K562 (cell line): ENCODE data around the gene PKP1. TPM values are rescaled to one million over a fixed set of nuclear protein-coding genes. Genes with fewer than 3 reads are reported as not detected.
A peak's percentile ranks its signal among the peaks of the same experiment; 100 is the strongest.

Experiments used
- ATAC-seq: fragments of 200-7000 bp; cut with Tn5 transposase; 3 replicates; pipeline ENCODE4 v1.9.1; 2020; ENCODE audit warnings: moderate library complexity
- BruUV-seq: library from RNA; stranded (reverse); fragments of 400-500 nt; replicated peaks from 2 replicates; lab custom pipeline; 2021; lab: Mats Ljungman, UMichigan
- CTCF ChIA-PET: fragments of 300-600 bp; formaldehyde crosslinking; extraction: SDS; loops from one replicate; lab custom pipeline; 2021; ENCODE audit warnings: low intra/inter-chr PET ratio; lab: Yijun Ruan, JAX
- POLR2A ChIA-PET: fragments of 300-600, 350-650 bp; sonication (Branson Sonifier 250); formaldehyde crosslinking; extraction: SDS; loops from one replicate; lab custom pipeline; 2021; ENCODE audit warnings: antibody characterized with exemption, inconsistent platforms; lab: Yijun Ruan, JAX
- DNase-seq, 4 experiments: peaks; one replicate each; pipeline versions ENCODE4 v3.0.0 to v3.0.0-alpha.2; 2011 to 2018; ENCODE audit warnings: low spot score in 3 of 4, mixed read lengths in 3 of 4; ENCODE audit errors: extremely low read depth in 1 of 4
- FAIRE-seq: peaks from 2 replicates; lab custom pipeline; 2011; peaks lifted over from hg19 to GRCh38; lab: Jason Lieb, UNC
- H2AFZ ChIP-seq: 2 replicates; pipeline ENCODE4 v1.6.0; 2011; ENCODE audit warnings: low read depth, low read length, control low read depth, inconsistent platforms
- H3K27ac ChIP-seq: fragments of 200-600 bp; 3 replicates; pipeline ENCODE4 v1.8.0; 2011; ENCODE audit warnings: low read depth, mild to moderate bottlenecking, control low read depth, inconsistent platforms, low read length, moderate library complexity, mixed read lengths; ENCODE audit errors: extremely low read depth
- H3K27me3 ChIP-seq, 2 experiments: fragments of 300-600 bp in 1 of 2; 2 replicates in 1 of 2; 3 replicates in 1 of 2; pipeline versions ENCODE4 v1.6.0 to v1.8.0; 2011; ENCODE audit warnings: inconsistent platforms in 2 of 2, low read length in 2 of 2, mild to moderate bottlenecking in 1 of 2, mixed read lengths in 1 of 2, moderate library complexity in 1 of 2; ENCODE audit not compliant: control insufficient read depth in 2 of 2, insufficient read depth in 2 of 2
- H3K36me3 ChIP-seq: fragments of 300-600 bp; 3 replicates; pipeline ENCODE4 v1.8.0; 2011; ENCODE audit warnings: mild to moderate bottlenecking, low read length, inconsistent platforms; ENCODE audit not compliant: control insufficient read depth, insufficient read depth
- H3K4me1 ChIP-seq, 2 experiments: fragments of 200-600 bp in 1 of 2; replicated peaks in 1 of 2; 2 replicates in 1 of 2; 3 replicates in 1 of 2; pipeline versions ENCODE4 v1.5.1 to v1.8.0; 2011; ENCODE audit warnings: inconsistent platforms in 2 of 2, low read length in 2 of 2, mild to moderate bottlenecking in 1 of 2, mixed read lengths in 1 of 2, moderate library complexity in 1 of 2; ENCODE audit not compliant: control insufficient read depth in 2 of 2, insufficient read depth in 2 of 2
- H3K4me2 ChIP-seq: 2 replicates; pipeline ENCODE4 v1.6.1; 2011; ENCODE audit warnings: low read length, control low read depth, inconsistent platforms, mixed read lengths; ENCODE audit not compliant: insufficient read depth
- H3K4me3 ChIP-seq: fragments of 200-600 bp; sonication (generic), shearing (Covaris generic); 2 replicates; pipeline ENCODE4 v1.5.1; 2016; ENCODE audit warnings: control low read depth, inconsistent platforms
- H3K79me2 ChIP-seq: fragments of 200-600 bp; 3 replicates; pipeline ENCODE4 v1.8.0; 2011; ENCODE audit warnings: low read length, inconsistent platforms; ENCODE audit not compliant: control insufficient read depth, insufficient read depth
- H3K9ac ChIP-seq, 2 experiments: 2 replicates each; pipeline versions ENCODE4 v1.6.0 to v1.6.1; 2011; ENCODE audit warnings: low read depth in 2 of 2, low read length in 2 of 2, control low read depth in 1 of 2, inconsistent platforms in 1 of 2, mild to moderate bottlenecking in 1 of 2, mixed read lengths in 1 of 2; ENCODE audit not compliant: insufficient read depth in 1 of 2
- H3K9me1 ChIP-seq: one replicate; pipeline ENCODE4 v1.6.0; 2011; ENCODE audit warnings: inconsistent platforms, mild to moderate bottlenecking, low read length, moderate library complexity; ENCODE audit not compliant: control insufficient read depth, insufficient read depth
- H3K9me3 ChIP-seq: replicated peaks from 2 replicates; pipeline ENCODE4 v1.5.1; 2011; ENCODE audit warnings: low read depth, low read length, inconsistent platforms; ENCODE audit not compliant: control insufficient read depth, insufficient read depth
- H4K20me1 ChIP-seq: replicated peaks from 2 replicates; pipeline ENCODE4 v1.6.1; 2011; ENCODE audit warnings: low read length, inconsistent platforms, mixed read lengths; ENCODE audit not compliant: control insufficient read depth, insufficient read depth
- ELF2 ChIP-seq: fragments of 250-450 bp; sonication (Bioruptor Pico); IDR thresholded peaks from 2 replicates; pipeline ENCODE4 v1.5.0; 2021; ENCODE audit warnings: mild to moderate bottlenecking
- FOXJ3 ChIP-seq: sonication (generic); formaldehyde crosslinking; IDR thresholded peaks from 2 replicates; pipeline ENCODE4 v1.4.0; 2020; ENCODE audit warnings: mild to moderate bottlenecking, missing genetic modification reagents
- FUS ChIP-seq: fragments of 200-400 bp; formaldehyde crosslinking; optimal IDR thresholded peaks from 2 replicates; pipeline ENCODE3; 2017; ENCODE audit warnings: low read depth, low read length
- POLR2G ChIP-seq: fragments of 200-400 bp; formaldehyde crosslinking; IDR thresholded peaks from 2 replicates; pipeline ENCODE4 v1.6.1; 2017; ENCODE audit warnings: low read depth, mild to moderate bottlenecking, antibody characterized with exemption, low read length, moderate library complexity
- ZNF584 ChIP-seq: fragments of 200-800 bp; sonication (Bioruptor generic); IDR thresholded peaks from 2 replicates; pipeline ENCODE4 v1.6.1; 2016; ENCODE audit warnings: low read depth, mild to moderate bottlenecking, missing genetic modification characterization, missing compliant biosample characterization
- ZSCAN29 ChIP-seq: fragments of 450-650 bp; IDR thresholded peaks from 2 replicates; pipeline ENCODE4 v1.6.1; 2017
- WGBS: fragments of 100-300 bp; shearing (Covaris generic); methylation state at CpG from one replicate; pipeline ENCODE4 v1.1.6; 2016; ENCODE audit warnings: low coverage, mixed read lengths; ENCODE audit not compliant: insufficient coverage; ENCODE audit errors: missing lambda C conversion rate; 5-methylcytosine and 5-hydroxymethylcytosine counted together
- in situ Hi-C: fragments of 300-500 bp; cut with MboI; formaldehyde crosslinking; loops from 4 replicates; pipeline ENCODE4 v1.15.0; 2018; ENCODE audit warnings: inconsistent platforms, mixed read lengths
- intact Hi-C: fragments of 100-400 bp; cut with micrococcal nuclease; formaldehyde crosslinking; loops from 2 replicates; pipeline ENCODE4 v1.14.2; 2022
- polyA plus RNA-seq, 8 experiments: library from polyadenylated mRNA; depleted of rRNA in 4 of 8; stranded (reverse) in 5 of 8; unstranded in 3 of 8; fragments of >200 nt; fragmentation: Nextera tagmentation in 2 of 8; fragmentation: Illumina TruSeq in 1 of 8; extraction: Ambion mirVana in 2 of 8; extraction: Trizol in 1 of 8; gene quantifications; 2 replicates each; pipeline versions ENCODE4 v1.2.1 to v1.2.3, GENCODE V29; 2011 to 2014; ENCODE audit warnings: inconsistent platforms in 1 of 8, missing spikeins in 1 of 8
- total RNA-seq, 7 experiments: library from RNA; depleted of rRNA in 6 of 7; stranded (reverse); fragments of >200 nt in 6 of 7; fragmentation: Illumina TruSeq in 2 of 7; extraction: Trizol in 2 of 7; gene quantifications; 2 replicates each; pipeline versions ENCODE4 v1.2.1 to v1.2.3, GENCODE V29; 2011 to 2021; ENCODE audit warnings: low replicate concordance in 1 of 7
- TF ChIP-seq, protein P1 (sequence below), 2 experiments: fragments of 450-650 bp; formaldehyde crosslinking in 1 of 2; IDR thresholded peaks; 2 replicates each; pipeline versions ENCODE4 v1.4.0 to v1.6.1; 2014 to 2020; ENCODE audit warnings: mild to moderate bottlenecking in 2 of 2, borderline replicate concordance in 1 of 2, low read depth in 1 of 2

The PKP1 gene
- total and polyA plus RNA-seq, 9 of the 15 experiments (the other 6 are each of a cell fraction or from before 2014, with no cell fraction given), result not detected

DNA sequence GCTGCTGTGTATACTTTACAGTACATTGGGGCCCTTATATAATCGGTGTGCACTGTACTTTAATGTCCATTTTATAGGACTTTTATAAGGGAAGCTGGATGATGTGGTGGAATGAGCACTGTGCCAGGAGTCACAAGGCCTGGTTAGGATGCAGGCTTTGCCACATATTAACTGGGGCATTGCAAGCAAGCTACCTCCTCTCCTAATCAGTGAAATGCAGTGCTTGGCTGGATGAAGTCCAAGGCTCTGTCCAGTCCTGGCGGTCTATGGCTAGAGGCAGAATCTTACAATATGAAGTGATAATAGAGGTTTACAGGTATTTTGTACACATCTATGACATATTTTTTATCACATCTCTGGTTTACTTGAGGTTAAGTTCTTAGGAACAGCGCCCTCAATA lies 1.7 kb upstream of the PKP1 start:
- H3K36me3 ChIP-seq, result no peaks in the 10 kb centered on the region
- no peak overlapping the region for H2AFZ ChIP-seq
- ATAC-seq (no peak), FAIRE-seq (no peak), DNase-seq (no peak)
- H4K20me1 ChIP-seq, result no peaks in the 10 kb centered on the region; the same call in none of the 2 replicates
- 2% methylated on average over 3 of the region's 3 CpGs for WGBS
- no peaks in the 10 kb centered on the region for H3K9me3 ChIP-seq
- H3K27me3 ChIP-seq, result peaks cover 53 to 86% of the 10 kb centered on the region in 2 experiments
- H3K4me1 ChIP-seq, result peaks cover 0 to 9% of the 10 kb centered on the region in 2 experiments; a peak in 1 of 5 replicates
- CTCF ChIA-PET, result no interaction called here
- intact Hi-C loops (no loop called here), in situ Hi-C loops (no loop called here)
- H3K4me3 ChIP-seq, result no peak overlapping the region
- POLR2A ChIA-PET, result interaction anchor here (0.8 to 1.5 kb wide), 4 partner anchors 10 to 19 kb away, joined by 3 to 5 read pairs (median 3); no protein-coding TSS in a partner anchor
- no peaks in the 10 kb centered on the region for H3K9me1 ChIP-seq
- TF ChIP-seq ELF2 (CRISPR knock-in tag) (no peak), ZSCAN29 (no peak), POLR2G (no peak), ZNF584 (CRISPR knock-in tag) (no peak), FOXJ3 (CRISPR knock-in tag) (no peak), FUS (no peak)
- TF ChIP-seq, protein P1, sequence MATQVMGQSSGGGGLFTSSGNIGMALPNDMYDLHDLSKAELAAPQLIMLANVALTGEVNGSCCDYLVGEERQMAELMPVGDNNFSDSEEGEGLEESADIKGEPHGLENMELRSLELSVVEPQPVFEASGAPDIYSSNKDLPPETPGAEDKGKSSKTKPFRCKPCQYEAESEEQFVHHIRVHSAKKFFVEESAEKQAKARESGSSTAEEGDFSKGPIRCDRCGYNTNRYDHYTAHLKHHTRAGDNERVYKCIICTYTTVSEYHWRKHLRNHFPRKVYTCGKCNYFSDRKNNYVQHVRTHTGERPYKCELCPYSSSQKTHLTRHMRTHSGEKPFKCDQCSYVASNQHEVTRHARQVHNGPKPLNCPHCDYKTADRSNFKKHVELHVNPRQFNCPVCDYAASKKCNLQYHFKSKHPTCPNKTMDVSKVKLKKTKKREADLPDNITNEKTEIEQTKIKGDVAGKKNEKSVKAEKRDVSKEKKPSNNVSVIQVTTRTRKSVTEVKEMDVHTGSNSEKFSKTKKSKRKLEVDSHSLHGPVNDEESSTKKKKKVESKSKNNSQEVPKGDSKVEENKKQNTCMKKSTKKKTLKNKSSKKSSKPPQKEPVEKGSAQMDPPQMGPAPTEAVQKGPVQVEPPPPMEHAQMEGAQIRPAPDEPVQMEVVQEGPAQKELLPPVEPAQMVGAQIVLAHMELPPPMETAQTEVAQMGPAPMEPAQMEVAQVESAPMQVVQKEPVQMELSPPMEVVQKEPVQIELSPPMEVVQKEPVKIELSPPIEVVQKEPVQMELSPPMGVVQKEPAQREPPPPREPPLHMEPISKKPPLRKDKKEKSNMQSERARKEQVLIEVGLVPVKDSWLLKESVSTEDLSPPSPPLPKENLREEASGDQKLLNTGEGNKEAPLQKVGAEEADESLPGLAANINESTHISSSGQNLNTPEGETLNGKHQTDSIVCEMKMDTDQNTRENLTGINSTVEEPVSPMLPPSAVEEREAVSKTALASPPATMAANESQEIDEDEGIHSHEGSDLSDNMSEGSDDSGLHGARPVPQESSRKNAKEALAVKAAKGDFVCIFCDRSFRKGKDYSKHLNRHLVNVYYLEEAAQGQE (IDR thresholded peaks at IDR 0.05; ENCODE audit: borderline replicate concordance), result peak; percentile 14; the same call in 1 of the 2 replicates
- TF ChIP-seq, protein P1 (CRISPR knock-in tag; IDR thresholded peaks at IDR 0.05; ENCODE audit: low read depth), result no peak
- H3K4me2 ChIP-seq, result no peak overlapping the region
- no TSS peak for BruUV-seq
- H3K9ac ChIP-seq, result no peak overlapping the region
- no peaks in the 10 kb centered on the region for H3K79me2 ChIP-seq
- H3K27ac ChIP-seq, result no peak overlapping the region
